H9 (cell line): ENCODE measurements around the gene APBA3. TPM values are rescaled to one million over a fixed set of nuclear protein-coding genes. Genes with fewer than 3 reads are reported as not detected.

Experiments used
- DNase-seq: peaks from one replicate; pipeline ENCODE4 v3.0.0-alpha.2; 2017
- H2AFZ ChIP-seq: one replicate; pipeline ENCODE4 v1.6.1; 2013; ENCODE audit warnings: mild to moderate bottlenecking, low read length, control low read depth, moderate library complexity
- H2AK5ac ChIP-seq: 2 replicates; pipeline ENCODE4 v1.6.1; 2013; ENCODE audit warnings: low read length, control low read depth, mixed read lengths; ENCODE audit not compliant: insufficient read length
- H2BK120ac ChIP-seq: one replicate; pipeline ENCODE4 v1.6.1; 2013; ENCODE audit warnings: low read depth, mild to moderate bottlenecking, low read length, control low read depth, inconsistent platforms; ENCODE audit not compliant: poor library complexity, severe bottlenecking
- H2BK12ac ChIP-seq: 2 replicates; pipeline ENCODE4 v1.6.1; 2013; ENCODE audit warnings: low read length, control low read depth, mixed read lengths, low read depth; ENCODE audit not compliant: insufficient read length
- H2BK15ac ChIP-seq: 2 replicates; pipeline ENCODE4 v1.6.1; 2013; ENCODE audit warnings: low read depth, low read length, control low read depth
- H2BK20ac ChIP-seq: one replicate; pipeline ENCODE4 v1.6.1; 2013; ENCODE audit warnings: low read depth, mild to moderate bottlenecking, low read length, control low read depth, inconsistent platforms; ENCODE audit not compliant: poor library complexity, severe bottlenecking
- H2BK5ac ChIP-seq: 2 replicates; pipeline ENCODE4 v1.6.1; 2013; ENCODE audit warnings: low read length, control low read depth, mixed read lengths; ENCODE audit not compliant: insufficient read length
- H3K14ac ChIP-seq: 2 replicates; pipeline ENCODE4 v1.6.1; 2013; ENCODE audit warnings: low read length, control low read depth; ENCODE audit not compliant: insufficient read depth
- H3K18ac ChIP-seq: 2 replicates; pipeline ENCODE4 v1.6.1; 2013; ENCODE audit warnings: low read depth, mild to moderate bottlenecking, mixed read lengths, low read length, control low read depth; ENCODE audit not compliant: insufficient read length
- H3K23ac ChIP-seq: 2 replicates; pipeline ENCODE4 v1.6.1; 2013; ENCODE audit warnings: low read length, control low read depth, mixed read lengths, low read depth; ENCODE audit not compliant: insufficient read length
- H3K23me2 ChIP-seq: 2 replicates; pipeline ENCODE4 v1.6.1; 2013; ENCODE audit warnings: low read depth, mild to moderate bottlenecking, mixed read lengths, low read length, control low read depth; ENCODE audit not compliant: insufficient read length, poor library complexity, severe bottlenecking
- H3K27ac ChIP-seq: 2 replicates; pipeline ENCODE4 v1.5.1; 2013; ENCODE audit warnings: low read length, control low read depth, mixed read lengths, low read depth; ENCODE audit not compliant: insufficient read length
- H3K27me3 ChIP-seq: 2 replicates; pipeline ENCODE4 v1.6.1; 2013; ENCODE audit warnings: low read length, control low read depth, inconsistent platforms; ENCODE audit not compliant: insufficient read depth
- H3K4ac ChIP-seq: 2 replicates; pipeline ENCODE4 v1.6.1; 2013; ENCODE audit warnings: low read depth, mild to moderate bottlenecking, control low read depth, inconsistent platforms, low read length, moderate library complexity
- H3K4me1 ChIP-seq: 2 replicates; pipeline ENCODE4 v1.6.1; 2013; ENCODE audit warnings: low read length, control low read depth, inconsistent platforms; ENCODE audit not compliant: insufficient read depth
- H3K4me2 ChIP-seq: 2 replicates; pipeline ENCODE4 v1.6.1; 2013; ENCODE audit warnings: low read length, control low read depth, mixed read lengths; ENCODE audit not compliant: insufficient read length, insufficient read depth
- H3K56ac ChIP-seq: 2 replicates; pipeline ENCODE4 v1.6.1; 2013; ENCODE audit warnings: low read depth, mild to moderate bottlenecking, mixed read lengths, low read length, control low read depth; ENCODE audit not compliant: insufficient read length
- H3K79me1 ChIP-seq: 2 replicates; pipeline ENCODE4 v1.6.1; 2013; ENCODE audit warnings: low read depth, mild to moderate bottlenecking, moderate library complexity, low read length, control low read depth, inconsistent platforms; ENCODE audit not compliant: insufficient read depth, poor library complexity, severe bottlenecking
- H3K79me2 ChIP-seq: 2 replicates; pipeline ENCODE4 v1.6.1; 2013; ENCODE audit warnings: low read length, control low read depth, inconsistent platforms; ENCODE audit not compliant: insufficient read depth
- H3K9ac ChIP-seq: 2 replicates; pipeline ENCODE4 v1.6.1; 2013; ENCODE audit warnings: low read length, control low read depth, mixed read lengths; ENCODE audit not compliant: insufficient read length; ENCODE audit errors: extremely low read depth
- H3K9me3 ChIP-seq: one replicate; pipeline ENCODE4 v1.6.1; 2013; ENCODE audit warnings: low read depth, low read length, inconsistent platforms; ENCODE audit not compliant: control insufficient read depth
- H3T11ph ChIP-seq: one replicate; pipeline ENCODE4 v1.6.1; 2013; ENCODE audit warnings: mild to moderate bottlenecking, low read length, control low read depth, inconsistent platforms
- H4K20me1 ChIP-seq: one replicate; pipeline ENCODE4 v1.6.1; 2013; ENCODE audit not compliant: control insufficient read depth, insufficient read length, insufficient read depth
- H4K5ac ChIP-seq: 2 replicates; pipeline ENCODE4 v1.6.1; 2013; ENCODE audit warnings: low read depth, mild to moderate bottlenecking, mixed read lengths, low read length, control low read depth; ENCODE audit not compliant: insufficient read length
- H4K8ac ChIP-seq: replicated peaks from 2 replicates; pipeline ENCODE4 v1.6.1; 2013; ENCODE audit warnings: low read length, control low read depth, mixed read lengths, low read depth; ENCODE audit not compliant: insufficient read length
- H4K91ac ChIP-seq: 2 replicates; pipeline ENCODE4 v1.6.1; 2013; ENCODE audit warnings: low read depth, mild to moderate bottlenecking, moderate library complexity, mixed read lengths, low read length, control low read depth; ENCODE audit not compliant: insufficient read length
- H3K27ac Mint-ChIP-seq, 3 experiments: 2 replicates in 2 of 3; 3 replicates in 1 of 3; pipeline ENCODE4 v1.8.0; 2020 to 2021; ENCODE audit warnings: mixed read lengths in 3 of 3, mild to moderate bottlenecking in 1 of 3, moderate library complexity in 1 of 3
- H3K27me3 Mint-ChIP-seq: 2 replicates; pipeline ENCODE4 v1.8.0; 2021; ENCODE audit warnings: low read depth, mild to moderate bottlenecking, moderate library complexity, mixed read lengths
- H3K36me3 Mint-ChIP-seq, 3 experiments: 2 replicates in 2 of 3; 3 replicates in 1 of 3; pipeline ENCODE4 v1.8.0; 2020 to 2021; ENCODE audit warnings: low read depth in 3 of 3, mixed read lengths in 3 of 3; ENCODE audit not compliant: insufficient read depth in 1 of 3
- H3K4me1 Mint-ChIP-seq, 2 experiments: 2 replicates each; pipeline ENCODE4 v1.8.0; 2020; ENCODE audit warnings: mixed read lengths in 2 of 2
- H3K4me3 Mint-ChIP-seq, 2 experiments: 2 replicates in 1 of 2; 3 replicates in 1 of 2; pipeline ENCODE4 v1.8.0; 2020 to 2021; ENCODE audit warnings: mild to moderate bottlenecking in 2 of 2, mixed read lengths in 2 of 2, moderate library complexity in 1 of 2
- H3K9me3 Mint-ChIP-seq, 2 experiments: 2 replicates in 1 of 2; 3 replicates in 1 of 2; pipeline ENCODE4 v1.8.0; 2020; ENCODE audit warnings: mild to moderate bottlenecking in 2 of 2, mixed read lengths in 2 of 2, moderate library complexity in 1 of 2
- WGBS: extraction: QIAGEN DNeasy Blood & Tissue Kit; methylation state at CpG from one replicate; pipeline ENCODE4 v1.1.7; 2013; ENCODE audit warnings: missing lambda C conversion rate, low lambda C conversion rate, mixed read lengths; ENCODE audit not compliant: insufficient read length; ENCODE audit errors: extremely low coverage; 5-methylcytosine and 5-hydroxymethylcytosine counted together
- total RNA-seq: library from RNA; stranded (reverse); gene quantifications from 2 replicates; pipeline ENCODE4 v1.2.1, GENCODE V29; 2021
- TF ChIP-seq, protein P1 (sequence below): fragments of 200-600 bp; sonication (generic); conservative IDR thresholded peaks from 3 replicates; pipeline ENCODE4 v1.8.0; 2021; ENCODE audit warnings: antibody characterized with exemption, mild to moderate bottlenecking

The APBA3 gene
- total RNA-seq, 1 experiment from 2014 or later = 21.8 TPM

GRCh38 chr19:3808420-3809143 lies 47.1 kb upstream of the APBA3 start:
- H2BK5ac ChIP-seq = no peak overlapping the region
- H3K36me3 Mint-ChIP-seq = no peaks in the 10 kb centered on the region
- H3K27me3 Mint-ChIP-seq = peaks cover under 1% of the 10 kb centered on the region; the same call in 1 of the 2 replicates
- H2BK20ac ChIP-seq = no peak overlapping the region
- no CpG with 5 or more reads among the region's 33 CpGs for WGBS
- H3K9ac ChIP-seq = no peak overlapping the region
- TF ChIP-seq, protein P1, sequence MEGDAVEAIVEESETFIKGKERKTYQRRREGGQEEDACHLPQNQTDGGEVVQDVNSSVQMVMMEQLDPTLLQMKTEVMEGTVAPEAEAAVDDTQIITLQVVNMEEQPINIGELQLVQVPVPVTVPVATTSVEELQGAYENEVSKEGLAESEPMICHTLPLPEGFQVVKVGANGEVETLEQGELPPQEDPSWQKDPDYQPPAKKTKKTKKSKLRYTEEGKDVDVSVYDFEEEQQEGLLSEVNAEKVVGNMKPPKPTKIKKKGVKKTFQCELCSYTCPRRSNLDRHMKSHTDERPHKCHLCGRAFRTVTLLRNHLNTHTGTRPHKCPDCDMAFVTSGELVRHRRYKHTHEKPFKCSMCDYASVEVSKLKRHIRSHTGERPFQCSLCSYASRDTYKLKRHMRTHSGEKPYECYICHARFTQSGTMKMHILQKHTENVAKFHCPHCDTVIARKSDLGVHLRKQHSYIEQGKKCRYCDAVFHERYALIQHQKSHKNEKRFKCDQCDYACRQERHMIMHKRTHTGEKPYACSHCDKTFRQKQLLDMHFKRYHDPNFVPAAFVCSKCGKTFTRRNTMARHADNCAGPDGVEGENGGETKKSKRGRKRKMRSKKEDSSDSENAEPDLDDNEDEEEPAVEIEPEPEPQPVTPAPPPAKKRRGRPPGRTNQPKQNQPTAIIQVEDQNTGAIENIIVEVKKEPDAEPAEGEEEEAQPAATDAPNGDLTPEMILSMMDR = no peak
- H3K27ac Mint-ChIP-seq = peak overlapping the region in 1 of 3 experiments; percentile 63; a peak in 2 of 7 replicates
- no peaks in the 10 kb centered on the region for H3K79me1 ChIP-seq
- H3T11ph ChIP-seq = no peak overlapping the region
- H4K5ac ChIP-seq = no peak overlapping the region
- no peak overlapping the region for H3K18ac ChIP-seq
- H4K20me1 ChIP-seq = no peaks in the 10 kb centered on the region
- no peak overlapping the region for H4K91ac ChIP-seq
- H3K9me3 ChIP-seq = no peaks in the 10 kb centered on the region
- no peak overlapping the region; the same call in 1 of the 2 replicates for H3K14ac ChIP-seq
- no peak overlapping the region; a peak in 1 of 5 replicates for H3K4me3 Mint-ChIP-seq
- DNase-seq = peak; percentile 28
- H3K27ac ChIP-seq = no peak overlapping the region
- H3K79me2 ChIP-seq = no peaks in the 10 kb centered on the region
- no peak overlapping the region for H2BK12ac ChIP-seq
- no peak overlapping the region for H3K23ac ChIP-seq
- no peak overlapping the region for H3K4me2 ChIP-seq
- no peak overlapping the region for H2BK15ac ChIP-seq
- H3K4me1 Mint-ChIP-seq = peaks cover 0 to 3% of the 10 kb centered on the region in 2 experiments; a peak in 1 of 4 replicates
- no peak overlapping the region for H2AK5ac ChIP-seq
- H3K56ac ChIP-seq = no peak overlapping the region
- H3K23me2 ChIP-seq = no peaks in the 10 kb centered on the region
- no peak overlapping the region for H3K4ac ChIP-seq
- H3K27me3 ChIP-seq = no peaks in the 10 kb centered on the region
- no peak overlapping the region for H4K8ac ChIP-seq
- no peaks in the 10 kb centered on the region for H3K4me1 ChIP-seq
- no peak overlapping the region for H2AFZ ChIP-seq
- peaks cover 0 to 6% of the 10 kb centered on the region in 2 experiments; a peak in 2 of 5 replicates for H3K9me3 Mint-ChIP-seq
- H2BK120ac ChIP-seq = no peak overlapping the region
